Cardiac muscle cell (in vitro differentiated cells and primary cell): ENCODE measurements around the gene SAMD4A. TPM values are rescaled to one million over a fixed set of nuclear protein-coding genes. Genes with fewer than 3 reads are reported as not detected.
A peak's percentile ranks its signal among the peaks of the same experiment; 100 is the strongest.

Source experiments
- DNase-seq, 2 donors: peaks; one replicate each; pipeline versions ENCODE4 v3.0.0 to v3.0.0-alpha.2; 2010 to 2017; ENCODE audit warnings: low read depth in 1 of 2, low spot score in 1 of 2
- H3K27ac ChIP-seq: fragments of 200-600 bp; sonication (generic); 2 replicates; pipeline ENCODE4 v1.5.1; 2016
- H3K27me3 ChIP-seq: fragments of 200-600 bp; sonication (generic); 2 replicates; pipeline ENCODE4 v1.6.0; 2016; ENCODE audit warnings: control low read depth
- H3K36me3 ChIP-seq: fragments of 200-600 bp; sonication (generic); 2 replicates; pipeline ENCODE4 v1.5.1; 2016; ENCODE audit warnings: control low read depth
- H3K4me1 ChIP-seq: fragments of 200-600 bp; sonication (generic); 2 replicates; pipeline ENCODE4 v1.8.1; 2017; ENCODE audit warnings: low read depth, mild to moderate bottlenecking, mixed run types
- H3K4me3 ChIP-seq: fragments of 200-600 bp; sonication (generic); 2 replicates; pipeline ENCODE4 v1.5.1; 2016; ENCODE audit warnings: mild to moderate bottlenecking
- H3K9me3 ChIP-seq: fragments of 200-600 bp; sonication (generic); 2 replicates; pipeline ENCODE4 v1.5.1; 2017; ENCODE audit warnings: low read depth, mild to moderate bottlenecking, control low read depth
- polyA plus RNA-seq: library from polyadenylated mRNA; unstranded; fragments of >200 nt; fragmentation: Nextera tagmentation; extraction: Ambion mirVana; gene quantifications from 2 replicates; pipeline ENCODE4 v1.2.1, GENCODE V29; 2016
- total RNA-seq: library from RNA; depleted of rRNA; stranded (reverse); fragments of >200 nt; gene quantifications from 2 replicates; pipeline ENCODE4 v1.2.3, GENCODE V29; 2016
- TF ChIP-seq, protein P1 (sequence below): IDR thresholded peaks from 2 replicates; pipeline ENCODE4 v1.5.1; 2012; ENCODE audit warnings: low read depth, mild to moderate bottlenecking, low read length

SAMD4A gene
- total and polyA plus RNA-seq, 2 experiments from 2014 or later, result 14.4 to 60.4 TPM

DNA sequence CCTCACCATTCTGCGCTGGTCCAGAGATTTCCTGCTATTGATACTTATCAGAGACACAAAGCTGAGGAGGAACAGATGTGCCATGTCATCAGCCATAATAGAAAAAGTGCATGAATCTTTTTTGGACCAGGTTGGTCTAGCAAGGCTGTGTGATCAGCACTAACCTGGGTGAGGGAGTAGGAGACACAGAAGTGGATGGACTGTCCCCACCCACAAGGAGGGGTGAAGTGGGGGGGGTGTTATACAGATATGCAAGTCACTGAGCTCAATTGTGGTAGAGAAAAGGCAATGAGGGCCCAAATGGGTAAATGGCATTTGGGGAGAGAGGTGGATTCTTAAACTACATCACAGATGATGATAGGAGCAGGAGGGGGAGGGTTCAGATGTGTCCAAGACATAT is 123.0 kb downstream of the SAMD4A start:
- Histone ChIP-seq H3K36me3 (no peaks in the 10 kb centered on the region), H3K9me3 (no peaks in the 10 kb centered on the region), H3K27me3 (no peaks in the 10 kb centered on the region), H3K27ac (peak overlapping the region; percentile 91), H3K4me3 (no peak overlapping the region), H3K4me1 (peaks cover 42% of the 10 kb centered on the region)
- TF ChIP-seq, protein P1, sequence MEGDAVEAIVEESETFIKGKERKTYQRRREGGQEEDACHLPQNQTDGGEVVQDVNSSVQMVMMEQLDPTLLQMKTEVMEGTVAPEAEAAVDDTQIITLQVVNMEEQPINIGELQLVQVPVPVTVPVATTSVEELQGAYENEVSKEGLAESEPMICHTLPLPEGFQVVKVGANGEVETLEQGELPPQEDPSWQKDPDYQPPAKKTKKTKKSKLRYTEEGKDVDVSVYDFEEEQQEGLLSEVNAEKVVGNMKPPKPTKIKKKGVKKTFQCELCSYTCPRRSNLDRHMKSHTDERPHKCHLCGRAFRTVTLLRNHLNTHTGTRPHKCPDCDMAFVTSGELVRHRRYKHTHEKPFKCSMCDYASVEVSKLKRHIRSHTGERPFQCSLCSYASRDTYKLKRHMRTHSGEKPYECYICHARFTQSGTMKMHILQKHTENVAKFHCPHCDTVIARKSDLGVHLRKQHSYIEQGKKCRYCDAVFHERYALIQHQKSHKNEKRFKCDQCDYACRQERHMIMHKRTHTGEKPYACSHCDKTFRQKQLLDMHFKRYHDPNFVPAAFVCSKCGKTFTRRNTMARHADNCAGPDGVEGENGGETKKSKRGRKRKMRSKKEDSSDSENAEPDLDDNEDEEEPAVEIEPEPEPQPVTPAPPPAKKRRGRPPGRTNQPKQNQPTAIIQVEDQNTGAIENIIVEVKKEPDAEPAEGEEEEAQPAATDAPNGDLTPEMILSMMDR, result no peak
- DNase-seq, result no peak

DNA sequence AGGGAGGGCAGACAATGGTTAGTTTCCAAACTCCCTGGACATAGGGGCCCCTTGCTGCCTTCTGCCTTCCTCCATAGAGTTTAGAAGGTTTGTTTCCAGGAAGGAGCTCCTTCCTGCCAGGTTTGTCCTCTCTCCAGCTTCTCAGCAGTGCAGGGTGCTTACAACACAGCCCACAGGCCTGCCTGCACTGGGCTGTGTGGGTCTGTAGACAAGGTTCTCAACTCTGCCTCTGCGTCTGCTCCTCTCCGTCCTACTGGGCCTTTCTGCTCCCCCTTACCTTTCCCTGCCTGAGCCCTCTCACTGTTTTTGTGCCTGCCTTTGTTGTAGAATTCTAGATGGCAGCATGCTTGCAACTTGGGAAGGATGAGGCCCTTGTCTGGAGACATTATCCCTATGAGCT is 124.0 kb downstream of the SAMD4A start:
- DNase-seq, result no peak
- peak overlapping the region; percentile 91 for H3K27ac ChIP-seq

DNA sequence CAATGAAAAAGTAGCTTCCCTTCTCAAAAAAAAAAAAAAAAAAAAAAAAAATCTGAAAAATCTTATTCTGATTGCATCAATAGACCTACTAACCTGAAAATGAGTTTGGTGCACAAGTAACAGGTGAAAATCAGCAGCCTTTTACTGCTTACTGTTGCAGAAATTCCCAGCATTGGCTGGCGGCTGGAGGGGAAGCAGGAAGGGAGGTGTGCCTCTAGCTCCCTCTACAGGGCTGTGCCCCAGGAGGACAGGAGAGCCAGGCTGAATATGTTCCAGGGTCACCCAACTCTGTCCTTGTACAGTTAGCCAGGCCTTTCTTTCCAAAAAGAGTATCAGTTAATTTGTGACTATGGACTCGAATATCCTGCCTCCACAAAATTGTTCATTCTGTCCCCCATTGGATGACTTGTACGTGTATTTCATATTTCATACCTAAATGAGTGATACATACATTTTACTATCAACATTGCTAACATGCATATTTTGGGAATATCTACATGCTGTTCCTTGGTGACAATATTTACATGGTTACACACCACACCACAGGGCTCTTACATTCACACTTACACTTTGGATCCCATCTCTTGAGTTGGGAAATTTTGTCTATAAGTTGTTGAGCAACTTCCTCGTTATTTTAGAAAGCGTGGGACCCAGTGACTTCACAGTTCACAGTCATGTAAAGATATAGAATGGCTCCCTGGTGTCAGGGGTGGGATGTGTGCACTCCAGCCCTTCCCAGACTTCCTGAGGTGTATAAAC is 124.8 kb downstream of the SAMD4A start:
- TF ChIP-seq, protein P1, result peak; percentile 92
- H3K4me3 ChIP-seq, result no peak overlapping the region
- peak overlapping the region; percentile 81 for H3K27ac ChIP-seq
- H3K36me3 ChIP-seq, result no peaks in the 10 kb centered on the region
- no peaks in the 10 kb centered on the region for H3K27me3 ChIP-seq
- peak; percentile 83 to 85 for DNase-seq
- peaks cover 46% of the 10 kb centered on the region for H3K4me1 ChIP-seq
- H3K9me3 ChIP-seq, result no peaks in the 10 kb centered on the region

More for the DNA sequence above, 124.0 kb downstream of the SAMD4A start:
- no peaks in the 10 kb centered on the region for H3K36me3 ChIP-seq
- peaks cover 42% of the 10 kb centered on the region for H3K4me1 ChIP-seq
- no peaks in the 10 kb centered on the region for H3K9me3 ChIP-seq
- H3K27me3 ChIP-seq, result no peaks in the 10 kb centered on the region
- TF ChIP-seq, protein P1, result no peak
- H3K4me3 ChIP-seq, result no peak overlapping the region

DNA sequence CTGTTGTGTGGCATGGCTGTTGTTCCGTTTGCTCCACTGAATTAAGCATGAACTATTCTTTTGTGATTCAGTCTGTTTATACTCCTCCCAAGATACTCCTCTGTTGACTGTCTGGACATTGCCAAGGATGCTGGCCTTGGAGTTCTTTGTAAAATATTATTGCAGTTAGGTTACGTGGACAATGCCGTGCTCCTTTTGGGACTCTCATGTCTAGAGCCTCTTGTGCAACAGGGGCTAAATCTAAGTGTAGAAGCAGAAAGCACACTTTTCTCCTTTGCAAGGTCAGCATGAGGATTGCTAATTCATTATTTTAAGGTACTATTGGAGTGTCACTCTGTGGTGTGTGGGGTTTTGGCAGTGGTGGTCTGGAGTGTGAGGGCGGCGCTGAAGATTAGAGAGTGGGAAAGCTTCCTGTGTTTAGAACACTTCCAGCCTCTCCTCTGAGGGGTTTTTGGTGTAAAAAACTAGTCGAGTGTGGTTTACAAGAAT is 125.4 kb downstream of the SAMD4A start:
- H3K9me3 ChIP-seq, result no peaks in the 10 kb centered on the region
- TF ChIP-seq, protein P1, result no peak
- DNase-seq, result peak in 1 of 2 donors; percentile 74
- no peaks in the 10 kb centered on the region for H3K36me3 ChIP-seq
- peaks cover 41% of the 10 kb centered on the region for H3K4me1 ChIP-seq
- peak overlapping the region; percentile 81 for H3K27ac ChIP-seq
- H3K4me3 ChIP-seq, result no peak overlapping the region
- no peaks in the 10 kb centered on the region for H3K27me3 ChIP-seq

DNA sequence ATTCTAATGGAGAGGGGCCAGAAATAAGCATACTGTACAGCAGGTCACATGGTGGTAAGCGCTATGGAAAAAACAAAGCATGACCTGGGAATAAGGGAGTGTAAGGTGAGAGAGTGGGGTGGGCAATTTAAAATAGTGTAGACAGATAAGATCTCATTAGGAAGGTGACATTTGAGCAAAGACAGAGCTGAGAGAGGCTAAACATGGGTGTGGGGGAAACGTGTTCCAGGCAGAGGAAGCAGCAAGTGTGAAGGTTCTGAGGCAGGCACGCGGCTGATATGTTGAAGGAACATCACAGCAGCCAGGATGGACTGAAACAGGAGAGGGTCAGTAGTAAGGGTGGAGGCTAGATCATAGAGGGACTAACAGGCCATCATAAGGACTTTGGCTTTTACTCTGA is 126.8 kb downstream of the SAMD4A start:
- TF ChIP-seq, protein P1, result no peak

More for the DNA sequence above, 126.8 kb downstream of the SAMD4A start:
- Histone ChIP-seq H3K36me3 (no peaks in the 10 kb centered on the region), H3K4me3 (no peak overlapping the region), H3K27ac (peak overlapping the region; percentile 81), H3K4me1 (peaks cover 44% of the 10 kb centered on the region), H3K27me3 (no peaks in the 10 kb centered on the region), H3K9me3 (no peaks in the 10 kb centered on the region)
- DNase-seq, result peak in 1 of 2 donors; percentile 57
